ENCODE data around the gene GAPVD1. TPM values are rescaled to one million over a fixed set of nuclear protein-coding genes. Genes with fewer than 3 reads are reported as not detected.

GAPVD1 gene
- total and polyA plus RNA-seq, 2 of the 13 experiments (the other 11 are each of a cell fraction or from before 2014, with no cell fraction given), result 11.1 to 33.2 TPM

GRCh38 chr9:125261501-125262293 is at the start of gene GAPVD1 (continued):
- TF ChIP-seq KMT2A (CRISPR knock-in tag; IDR thresholded peaks at IDR 0.05) (peak; percentile 60; the same call in 1 of the 2 replicates), KIAA2018 (CRISPR knock-in tag; IDR thresholded peaks at IDR 0.05; ENCODE audit: borderline replicate concordance) (no peak), ZNF451 (CRISPR knock-in tag; IDR thresholded peaks at IDR 0.05) (peak; percentile 90; the same call in 1 of the 2 replicates), ZNF431 (CRISPR knock-in tag; IDR thresholded peaks at IDR 0.05; ENCODE audit: borderline replicate concordance, low read depth) (peak; percentile 34; the same call in 1 of the 2 replicates), KLF16 (CRISPR knock-in tag; IDR thresholded peaks at IDR 0.05) (no peak), ZNF496 (CRISPR knock-in tag; IDR thresholded peaks at IDR 0.05; ENCODE audit: insufficient replicate concordance) (no peak), TEF (CRISPR knock-in tag; IDR thresholded peaks at IDR 0.05) (peak; percentile 34; the same call in 1 of the 2 replicates), ZNF235 (CRISPR knock-in tag; IDR thresholded peaks at IDR 0.05; ENCODE audit: borderline replicate concordance) (peak; percentile 77; the same call in 1 of the 2 replicates), TBP (CRISPR knock-in tag; IDR thresholded peaks at IDR 0.05) (no peak), ZBTB26 (CRISPR knock-in tag; IDR thresholded peaks at IDR 0.05; ENCODE audit: borderline replicate concordance) (no peak), ZNF280B (CRISPR knock-in tag; IDR thresholded peaks at IDR 0.05; ENCODE audit: borderline replicate concordance) (no peak), SRSF1 (optimal IDR thresholded peaks at IDR 0.05; ENCODE audit: low read depth, low read length) (no peak), FOXA3 (CRISPR knock-in tag; IDR thresholded peaks at IDR 0.05) (peak; percentile 26; the same call in 1 of the 2 replicates), ZNF605 (CRISPR knock-in tag; IDR thresholded peaks at IDR 0.05) (no peak), NFKBIZ (CRISPR knock-in tag; IDR thresholded peaks at IDR 0.05) (no peak), NR2F1 (CRISPR knock-in tag; IDR thresholded peaks at IDR 0.05) (peak in 1 of 2 experiments; percentile 13; a peak in 1 of 4 replicates)
